LHCN-M2 (cell line): ENCODE data around the gene LTB. TPM values are rescaled to one million over a fixed set of nuclear protein-coding genes. Genes with fewer than 3 reads are reported as not detected.

Experiments used
- DNase-seq: peaks from one replicate; pipeline ENCODE4 v3.0.0-alpha.2; 2012; ENCODE audit warnings: low read depth
- polyA plus RNA-seq: library from polyadenylated mRNA; unstranded; fragments of >200 nt; gene quantifications from one replicate; pipeline ENCODE4 v1.2.1, GENCODE V29; 2012; ENCODE audit warnings: missing spikeins
- total RNA-seq: library from RNA; depleted of rRNA; stranded (reverse); fragments of >200 nt; gene quantifications from 2 replicates; pipeline ENCODE4 v1.2.3, GENCODE V29; 2014; rRNA removed

Gene LTB
- not detected in 2 replicates for total RNA-seq
- polyA plus RNA-seq: 0.29 TPM

GRCh38 chr6:31582230-31582643 lies at the start of gene LTB:
LTB (minus strand) TSS chr6:31582424; CDS start chr6:31582417, 7 bp downstream.
- DNase-seq: no peak

- no peak for DNase-seq
These were observed 49.6 kb upstream of the LTB start for GRCh38 chr6:31631681-31632278.

- no peak for DNase-seq
These were observed 49.0 kb upstream of the LTB start for GRCh38 chr6:31631209-31631608.

GRCh38 chr6:31630177-31630934 lies 48.1 kb upstream of the LTB start:
- no peak for DNase-seq

- DNase-seq: no peak
These were observed 46.8 kb upstream of the LTB start for GRCh38 chr6:31629014-31629413.

GRCh38 chr6:31627690-31628287 lies 45.6 kb upstream of the LTB start:
- DNase-seq: no peak

- no peak for DNase-seq
These were observed 44.7 kb upstream of the LTB start for GRCh38 chr6:31626952-31627351.

GRCh38 chr6:31624070-31624469 lies 41.8 kb upstream of the LTB start:
- no peak for DNase-seq

- DNase-seq: no peak
These were observed 40.5 kb upstream of the LTB start for GRCh38 chr6:31622684-31623091.

- DNase-seq: no peak
These were observed 39.8 kb upstream of the LTB start for GRCh38 chr6:31621991-31622390.

- DNase-seq: no peak
These were observed 39.2 kb upstream of the LTB start for GRCh38 chr6:31621320-31621939.

GRCh38 chr6:31620586-31621319 lies 38.5 kb upstream of the LTB start, which contains the start of gene PRRC2A:
PRRC2A (plus strand) TSS chr6:31620715; CDS start chr6:31622790, 2,075 bp downstream.
- DNase-seq: no peak

GRCh38 chr6:31619805-31620585 lies 37.8 kb upstream of the LTB start:
- peak; percentile 99 for DNase-seq

GRCh38 chr6:31617010-31617409 lies 34.8 kb upstream of the LTB start:
- no peak for DNase-seq

- DNase-seq: no peak
These were observed 33.5 kb upstream of the LTB start for GRCh38 chr6:31615748-31616147.

- DNase-seq: no peak
These were observed 32.7 kb upstream of the LTB start, which contains the start of gene AIF1 for GRCh38 chr6:31614684-31615578. AIF1 (plus strand) TSS chr6:31615234; CDS start chr6:31615330, 96 bp downstream.

- no peak for DNase-seq
These were observed 31.9 kb upstream of the LTB start for GRCh38 chr6:31614075-31614619.

- DNase-seq: no peak
These were observed 28.7 kb upstream of the LTB start for GRCh38 chr6:31610968-31611367.
